GM12864 (cell line): ENCODE data around the gene FBXL12.
"Not testable (repeated sequence)": the region's sequence is repeated elsewhere in the genome, so short reads cannot be mapped to it uniquely, and the experiment has no call there.

Source experiments
- DNase-seq: peaks from one replicate; pipeline ENCODE4 v3.0.0-alpha.2; 2011; ENCODE audit warnings: low read depth
- H3K4me3 ChIP-seq: 2 replicates; pipeline ENCODE4 v1.5.1; 2011; ENCODE audit warnings: mild to moderate bottlenecking, low read depth, low read length, control low read depth
- CTCF ChIP-seq: IDR thresholded peaks from 2 replicates; pipeline ENCODE4 v1.5.1; 2011; ENCODE audit warnings: low read depth, mild to moderate bottlenecking, moderate library complexity, low read length, control low read depth, inconsistent platforms; ENCODE audit errors: missing control alignments

FBXL12 gene

GRCh38 chr19:9791552-9792205, 27.2 kb downstream of the FBXL12 start:
- peak; percentile 76 for DNase-seq
- no peak for TF ChIP-seq CTCF
- H3K4me3 ChIP-seq: peak overlapping the region; percentile 52

- peak overlapping the region; percentile 52; the same call in 1 of the 2 replicates for H3K4me3 ChIP-seq
- not testable (repeated sequence) for DNase-seq
These were observed 27.9 kb downstream of the FBXL12 start for GRCh38 chr19:9791073-9791367.

- not testable (repeated sequence) for H3K4me3 ChIP-seq, DNase-seq
These were observed 29.3 kb downstream of the FBXL12 start for GRCh38 chr19:9789579-9789978.

GRCh38 chr19:9789066-9789465, 29.8 kb downstream of the FBXL12 start:
- DNase-seq: no peak
- H3K4me3 ChIP-seq: no peak overlapping the region
- TF ChIP-seq CTCF: no peak

GRCh38 chr19:9788604-9789003, 30.3 kb downstream of the FBXL12 start:
- not testable (repeated sequence) for H3K4me3 ChIP-seq, DNase-seq

GRCh38 chr19:9786819-9787218, 32.1 kb downstream of the FBXL12 start:
- no peak for TF ChIP-seq CTCF
- no peak for DNase-seq
- H3K4me3 ChIP-seq: no peak overlapping the region; the same call in 1 of the 2 replicates

- no peak for DNase-seq
These were observed 32.5 kb downstream of the FBXL12 start for GRCh38 chr19:9786342-9786741.

GRCh38 chr19:9785367-9786331, 33.2 kb downstream of the FBXL12 start:
- H3K4me3 ChIP-seq: peak overlapping the region; percentile 79
- peak; percentile 84 for DNase-seq
- TF ChIP-seq CTCF: no peak

More at GRCh38 chr19:9786342-9786741, 32.5 kb downstream of the FBXL12 start:
- TF ChIP-seq CTCF: no peak
- peak overlapping the region; percentile 79 for H3K4me3 ChIP-seq

GRCh38 chr19:9784163-9784496, 34.7 kb downstream of the FBXL12 start:
- H3K4me3 ChIP-seq, DNase-seq: not testable (repeated sequence)
